Tibial nerve (tissue), 4 donors: Measurements from ENCODE around the gene RCL1. TPM values are rescaled to one million over a fixed set of nuclear protein-coding genes. Genes with fewer than 3 reads are reported as not detected.
A peak's percentile ranks its signal among the peaks of the same experiment; 100 is the strongest.

Experiments
- DNase-seq, 2 donors: peaks; one replicate each; pipeline ENCODE4 v3.0.0-alpha.2; 2019; ENCODE audit warnings: low spot score in 2 of 2
- H3K27ac ChIP-seq, 4 donors: fragments of 200-600 bp; sonication (generic) in 3 of 4; one replicate each; pipeline ENCODE4 v1.5.1; 2017 to 2019; ENCODE audit warnings: mild to moderate bottlenecking in 1 of 4
- H3K27me3 ChIP-seq, 2 donors: fragments of 200-600 bp; sonication (generic) in 1 of 2; one replicate each; pipeline versions ENCODE4 v1.5.1 to v1.6.0; 2017 to 2019
- H3K36me3 ChIP-seq, 3 donors: fragments of 200-600 bp; sonication (generic); one replicate each; pipeline ENCODE4 v1.5.1; 2018 to 2019
- H3K4me1 ChIP-seq, 4 donors: fragments of 200-600 bp; sonication (generic) in 3 of 4; one replicate each; pipeline ENCODE4 v1.5.1; 2017 to 2019
- H3K4me3 ChIP-seq, 4 donors: fragments of 200-600 bp; sonication (generic) in 3 of 4; one replicate each; pipeline ENCODE4 v1.5.1; 2017 to 2019; ENCODE audit warnings: mild to moderate bottlenecking in 1 of 4, moderate library complexity in 1 of 4
- H3K9me3 ChIP-seq, 4 donors: fragments of 200-600 bp; sonication (generic) in 3 of 4; one replicate each; pipeline ENCODE4 v1.5.1; 2017 to 2019
- CTCF ChIP-seq, 5 experiments: fragments of 200-600 bp in 3 of 5; fragments of 450-650 bp in 2 of 5; sonication (generic) in 3 of 5; IDR thresholded peaks; one replicate each; pipeline ENCODE4 v1.5.1; 2016 to 2019; ENCODE audit warnings: antibody characterized with exemption in 5 of 5, mild to moderate bottlenecking in 3 of 5, moderate library complexity in 2 of 5
- EP300 ChIP-seq, 2 donors: sonication (generic); formaldehyde crosslinking; IDR thresholded peaks; one replicate each; pipeline ENCODE4 v1.6.1; 2017; ENCODE audit warnings: antibody characterized with exemption in 2 of 2, mild to moderate bottlenecking in 1 of 2
- POLR2A ChIP-seq, 2 donors: fragments of 450-650 bp; IDR thresholded peaks; one replicate each; pipeline ENCODE4 v1.6.1; 2017; ENCODE audit warnings: antibody characterized with exemption in 2 of 2, mild to moderate bottlenecking in 2 of 2, moderate library complexity in 2 of 2
- WGBS, 2 donors: methylation state at CpG; one replicate each; pipeline ENCODE4 v1.1.5; 2018; 5-methylcytosine and 5-hydroxymethylcytosine counted together
- total RNA-seq, 4 donors: library from RNA; depleted of rRNA; stranded (reverse); fragments of >200 nt; gene quantifications; one replicate each; pipeline ENCODE4 v1.1.0, GENCODE V29; 2016

Gene RCL1
- total RNA-seq, 4 donors from 2014 or later = 54.8 to 85.3 (median 64.0) TPM

GRCh38 chr9:4796988-4797853 is 4.5 kb downstream of the RCL1 start:
- no peak overlapping the region for H3K4me3 ChIP-seq
- no peaks in the 10 kb centered on the region for H3K27me3 ChIP-seq
- DNase-seq = peak in 1 of 2 donors; percentile 31
- TF ChIP-seq EP300 (IDR thresholded peaks at IDR 0.05) = no peak
- peak; percentile 31 to 65 (median 51) for TF ChIP-seq CTCF (IDR thresholded peaks at IDR 0.05)
- TF ChIP-seq POLR2A (IDR thresholded peaks at IDR 0.05) = no peak
- H3K27ac ChIP-seq = peak overlapping the region in 1 of 4 donors; percentile 62
- no peaks in the 10 kb centered on the region for H3K36me3 ChIP-seq
- WGBS, 2 donors = 86 to 92% methylated on average over 4 of the region's 4 CpGs
- peaks cover 0 to 46% (median 21%) of the 10 kb centered on the region in 4 donors for H3K4me1 ChIP-seq
- H3K9me3 ChIP-seq = no peaks in the 10 kb centered on the region

GRCh38 chr9:4797854-4798150 is 5.1 kb downstream of the RCL1 start:
- 49 to 52% methylated on average over 4 of the region's 4 CpGs for WGBS, 2 donors
- no peak for TF ChIP-seq CTCF (IDR thresholded peaks at IDR 0.05)
- no peak for TF ChIP-seq EP300 (IDR thresholded peaks at IDR 0.05)
- TF ChIP-seq POLR2A (IDR thresholded peaks at IDR 0.05) = no peak
- H3K4me3 ChIP-seq = no peak overlapping the region
- H3K27me3 ChIP-seq = no peaks in the 10 kb centered on the region
- H3K4me1 ChIP-seq = peaks cover 0 to 46% (median 21%) of the 10 kb centered on the region in 4 donors
- DNase-seq = no peak
- no peaks in the 10 kb centered on the region for H3K9me3 ChIP-seq
- H3K36me3 ChIP-seq = no peaks in the 10 kb centered on the region
- peak overlapping the region in 2 of 4 donors; percentile 23 to 62 for H3K27ac ChIP-seq

GRCh38 chr9:4798281-4799032 is 5.7 kb downstream of the RCL1 start:
- no peaks in the 10 kb centered on the region for H3K9me3 ChIP-seq
- H3K4me1 ChIP-seq = peaks cover 0 to 46% (median 21%) of the 10 kb centered on the region in 4 donors
- WGBS, 2 donors = 69 to 70% methylated on average over 2 of the region's 2 CpGs

GRCh38 chr9:4799033-4799430 is 6.3 kb downstream of the RCL1 start:
- Histone ChIP-seq H3K27me3 (no peaks in the 10 kb centered on the region), H3K27ac (peak overlapping the region in 2 of 4 donors; percentile 23 to 62), H3K4me1 (peaks cover 0 to 40% (median 17%) of the 10 kb centered on the region in 4 donors), H3K9me3 (no peaks in the 10 kb centered on the region), H3K36me3 (no peaks in the 10 kb centered on the region), H3K4me3 (no peak overlapping the region)
- TF ChIP-seq POLR2A (IDR thresholded peaks at IDR 0.05) = no peak
- no peak for TF ChIP-seq EP300 (IDR thresholded peaks at IDR 0.05)
- no peak for TF ChIP-seq CTCF (IDR thresholded peaks at IDR 0.05)
- no peak for DNase-seq
- 55 to 60% methylated on average over 3 of the region's 3 CpGs for WGBS, 2 donors

More at GRCh38 chr9:4798281-4799032, 5.7 kb downstream of the RCL1 start:
- no peaks in the 10 kb centered on the region for H3K27me3 ChIP-seq
- no peaks in the 10 kb centered on the region for H3K36me3 ChIP-seq
- no peak for DNase-seq
- H3K4me3 ChIP-seq = no peak overlapping the region
- H3K27ac ChIP-seq = peak overlapping the region in 2 of 4 donors; percentile 23 to 62
- no peak for TF ChIP-seq CTCF (IDR thresholded peaks at IDR 0.05)
- TF ChIP-seq POLR2A (IDR thresholded peaks at IDR 0.05) = no peak
- no peak for TF ChIP-seq EP300 (IDR thresholded peaks at IDR 0.05)

GRCh38 chr9:4799775-4800174 is 7.0 kb downstream of the RCL1 start:
- Histone ChIP-seq H3K4me3 (no peak overlapping the region), H3K27me3 (no peaks in the 10 kb centered on the region), H3K36me3 (peaks cover 0 to 4% (median 0%) of the 10 kb centered on the region in 3 donors), H3K27ac (peak overlapping the region in 2 of 4 donors; percentile 23 to 62), H3K4me1 (peaks cover 0 to 32% (median 15%) of the 10 kb centered on the region in 4 donors), H3K9me3 (no peaks in the 10 kb centered on the region)
- no peak for TF ChIP-seq CTCF (IDR thresholded peaks at IDR 0.05)
- no peak for TF ChIP-seq EP300 (IDR thresholded peaks at IDR 0.05)
- DNase-seq = no peak
- WGBS, 2 donors = 80 to 82% methylated on average over 3 of the region's 3 CpGs
